Measurements from ENCODE around the gene UBN1. TPM values are rescaled to one million over a fixed set of nuclear protein-coding genes. Genes with fewer than 3 reads are reported as not detected.

Gene UBN1
- total RNA-seq, 1 experiment from 2014 or later: 51.0 TPM

GRCh38 chr16:4890686-4891085 is 43.4 kb downstream of the UBN1 start:
- POLR2A ChIA-PET (ENCODE audit: low non-redundant PET): no interaction called here
- no TSS peak for BruUV-seq (replicated peaks)
- Histone ChIP-seq H3K4me3 (ENCODE audit: low read depth, low read length, poor library complexity, severe bottlenecking) (no peak overlapping the region), H3K27me3 (replicated peaks; ENCODE audit: insufficient read depth, low read depth, low read length, poor library complexity) (no peaks in the 10 kb centered on the region), H3K4me1 (ENCODE audit: insufficient read depth, low read length, poor library complexity, severe bottlenecking) (no peaks in the 10 kb centered on the region), H3K9me3 (ENCODE audit: low read depth, low read length, poor library complexity, severe bottlenecking) (no peaks in the 10 kb centered on the region), H3K27ac (ENCODE audit: low read depth, low read length, poor library complexity, severe bottlenecking) (no peak overlapping the region), H3K36me3 (ENCODE audit: insufficient read depth, low read length, poor library complexity, severe bottlenecking) (no peaks in the 10 kb centered on the region)
- no peak for DNase-seq (ENCODE audit: low spot score)
- no peak for TF ChIP-seq EZH2 (IDR thresholded peaks at IDR 0.05; ENCODE audit: borderline replicate concordance, low read depth, low read length, poor library complexity, severe bottlenecking)
- TF ChIP-seq CTCF (conservative IDR thresholded peaks at IDR 0.05; ENCODE audit: low read depth, low read length): no peak
- CTCF ChIA-PET: no interaction called here
- intact Hi-C loops (cut with micrococcal nuclease; ENCODE audit: unreplicated experiment): no loop called here

DNA sequence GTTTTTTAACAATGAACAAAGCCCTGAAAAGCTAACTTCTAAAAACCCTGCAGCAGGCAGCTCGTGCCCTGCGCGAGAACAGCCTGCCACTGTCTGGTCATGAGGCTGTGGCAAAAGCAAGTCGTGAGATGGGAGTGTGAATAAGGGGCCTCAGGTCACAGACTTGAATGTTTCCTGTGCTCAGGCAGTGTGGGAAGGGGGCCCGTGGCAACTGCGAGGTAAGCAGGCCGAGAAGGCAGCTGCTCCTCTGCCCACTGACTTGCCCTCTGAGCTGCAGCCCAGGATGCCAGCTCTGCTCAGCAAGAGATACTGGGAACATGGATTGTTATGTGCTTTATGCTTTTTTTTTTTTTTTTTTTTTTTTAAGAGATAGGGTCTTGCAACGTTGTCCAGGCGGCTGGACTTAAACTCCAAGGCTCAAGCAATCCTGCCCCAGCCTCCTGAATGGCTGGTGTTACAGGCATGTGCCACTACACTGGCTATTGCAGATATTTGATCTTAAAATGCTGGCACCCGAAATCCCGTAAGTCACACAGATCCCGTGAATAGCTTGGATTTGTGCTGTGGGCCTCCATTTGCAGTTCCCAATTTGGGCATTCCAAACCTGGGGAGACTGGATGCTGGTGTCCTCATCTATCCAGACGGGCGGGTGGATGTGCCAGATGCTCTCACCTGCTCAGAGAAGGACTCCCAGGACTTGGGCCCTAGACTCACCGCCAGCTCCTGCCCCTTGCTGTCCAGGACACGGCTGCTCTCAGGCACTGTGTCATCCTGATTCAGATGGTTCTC is 44.0 kb downstream of the UBN1 start:
- BruUV-seq (replicated peaks): no TSS peak
- Histone ChIP-seq H3K9me3 (ENCODE audit: low read depth, low read length, poor library complexity, severe bottlenecking) (no peaks in the 10 kb centered on the region), H3K4me1 (ENCODE audit: insufficient read depth, low read length, poor library complexity, severe bottlenecking) (no peaks in the 10 kb centered on the region), H3K36me3 (ENCODE audit: insufficient read depth, low read length, poor library complexity, severe bottlenecking) (no peaks in the 10 kb centered on the region), H3K27ac (ENCODE audit: low read depth, low read length, poor library complexity, severe bottlenecking) (no peak overlapping the region), H3K27me3 (replicated peaks; ENCODE audit: insufficient read depth, low read depth, low read length, poor library complexity) (no peaks in the 10 kb centered on the region), H3K4me3 (ENCODE audit: low read depth, low read length, poor library complexity, severe bottlenecking) (no peak overlapping the region)
- intact Hi-C loops (cut with micrococcal nuclease; ENCODE audit: unreplicated experiment): no loop called here
- DNase-seq (ENCODE audit: low spot score): no peak
- no peak for TF ChIP-seq EZH2 (IDR thresholded peaks at IDR 0.05; ENCODE audit: borderline replicate concordance, low read depth, low read length, poor library complexity, severe bottlenecking)
- no peak for TF ChIP-seq CTCF (conservative IDR thresholded peaks at IDR 0.05; ENCODE audit: low read depth, low read length)
- ChIA-PET POLR2A (ENCODE audit: low non-redundant PET) (no interaction called here), CTCF (no interaction called here)

GRCh38 chr16:4891886-4892216 is 44.6 kb downstream of the UBN1 start:
- TF ChIP-seq CTCF (conservative IDR thresholded peaks at IDR 0.05; ENCODE audit: low read depth, low read length): no peak
- no peak for TF ChIP-seq EZH2 (IDR thresholded peaks at IDR 0.05; ENCODE audit: borderline replicate concordance, low read depth, low read length, poor library complexity, severe bottlenecking)
- DNase-seq (ENCODE audit: low spot score): no peak
- Histone ChIP-seq H3K27ac (ENCODE audit: low read depth, low read length, poor library complexity, severe bottlenecking) (no peak overlapping the region), H3K36me3 (ENCODE audit: insufficient read depth, low read length, poor library complexity, severe bottlenecking) (no peaks in the 10 kb centered on the region), H3K27me3 (replicated peaks; ENCODE audit: insufficient read depth, low read depth, low read length, poor library complexity) (no peaks in the 10 kb centered on the region), H3K4me1 (ENCODE audit: insufficient read depth, low read length, poor library complexity, severe bottlenecking) (no peaks in the 10 kb centered on the region), H3K4me3 (ENCODE audit: low read depth, low read length, poor library complexity, severe bottlenecking) (no peak overlapping the region), H3K9me3 (ENCODE audit: low read depth, low read length, poor library complexity, severe bottlenecking) (no peaks in the 10 kb centered on the region)
- intact Hi-C loops (cut with micrococcal nuclease; ENCODE audit: unreplicated experiment): no loop called here
- ChIA-PET CTCF (no interaction called here), POLR2A (ENCODE audit: low non-redundant PET) (no interaction called here)
- no TSS peak for BruUV-seq (replicated peaks)

All from A673 (cell line).